Measurements from ENCODE around the gene GPC1.

GPC1 gene

DNA sequence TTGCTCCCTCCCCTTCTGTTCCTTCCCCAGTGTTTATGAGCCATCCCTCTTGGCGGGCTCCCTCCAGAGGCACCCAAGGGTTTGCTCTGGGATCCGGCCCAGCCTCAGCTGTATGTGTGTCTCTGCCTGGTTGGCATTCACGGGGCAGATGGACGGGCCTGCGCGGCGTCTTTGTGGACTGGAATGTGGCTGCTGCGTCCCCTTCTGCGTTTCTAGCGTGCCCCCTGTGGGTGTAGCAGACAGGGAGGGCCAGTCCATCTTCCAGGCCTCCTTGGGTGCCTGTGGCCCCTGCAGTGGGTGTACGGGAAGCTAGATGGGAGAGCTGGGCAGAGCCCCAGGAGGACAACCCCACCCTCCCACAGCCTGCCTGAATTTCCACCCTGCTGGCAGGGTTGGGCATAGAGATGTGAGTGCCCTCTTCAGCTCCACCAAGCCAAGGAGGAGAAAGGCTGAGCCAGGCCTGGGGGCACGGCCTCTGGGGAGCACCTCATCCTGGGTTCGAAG lies 15.7 kb downstream of the GPC1 start:
- Histone ChIP-seq H3K36me3 (replicated peaks; ENCODE audit: low read depth, low read length) (no peaks in the 10 kb centered on the region), H2AFZ (ENCODE audit: low read depth, low read length) (no peak overlapping the region), H3K27ac (ENCODE audit: low read length) (no peak overlapping the region), H3K9ac (ENCODE audit: low read length) (no peak overlapping the region), H3K4me1 (ENCODE audit: low read length) (no peaks in the 10 kb centered on the region), H4K20me1 (ENCODE audit: insufficient read depth, low read length) (no peaks in the 10 kb centered on the region), H3K9me3 (ENCODE audit: insufficient read depth, low read length) (no peaks in the 10 kb centered on the region), H3K27me3 (ENCODE audit: low read depth, low read length) (no peaks in the 10 kb centered on the region), H3K79me2 (ENCODE audit: low read length) (no peaks in the 10 kb centered on the region), H3K4me3 (ENCODE audit: low read length) (no peak overlapping the region), H3K4me2 (ENCODE audit: low read length) (no peak overlapping the region)
- TF ChIP-seq, protein P1, sequence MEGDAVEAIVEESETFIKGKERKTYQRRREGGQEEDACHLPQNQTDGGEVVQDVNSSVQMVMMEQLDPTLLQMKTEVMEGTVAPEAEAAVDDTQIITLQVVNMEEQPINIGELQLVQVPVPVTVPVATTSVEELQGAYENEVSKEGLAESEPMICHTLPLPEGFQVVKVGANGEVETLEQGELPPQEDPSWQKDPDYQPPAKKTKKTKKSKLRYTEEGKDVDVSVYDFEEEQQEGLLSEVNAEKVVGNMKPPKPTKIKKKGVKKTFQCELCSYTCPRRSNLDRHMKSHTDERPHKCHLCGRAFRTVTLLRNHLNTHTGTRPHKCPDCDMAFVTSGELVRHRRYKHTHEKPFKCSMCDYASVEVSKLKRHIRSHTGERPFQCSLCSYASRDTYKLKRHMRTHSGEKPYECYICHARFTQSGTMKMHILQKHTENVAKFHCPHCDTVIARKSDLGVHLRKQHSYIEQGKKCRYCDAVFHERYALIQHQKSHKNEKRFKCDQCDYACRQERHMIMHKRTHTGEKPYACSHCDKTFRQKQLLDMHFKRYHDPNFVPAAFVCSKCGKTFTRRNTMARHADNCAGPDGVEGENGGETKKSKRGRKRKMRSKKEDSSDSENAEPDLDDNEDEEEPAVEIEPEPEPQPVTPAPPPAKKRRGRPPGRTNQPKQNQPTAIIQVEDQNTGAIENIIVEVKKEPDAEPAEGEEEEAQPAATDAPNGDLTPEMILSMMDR (IDR thresholded peaks at IDR 0.05; ENCODE audit: low read depth, low read length) = no peak
- no peak for TF ChIP-seq EZH2phosphoT487 (IDR thresholded peaks at IDR 0.05; ENCODE audit: low read depth)

DNA sequence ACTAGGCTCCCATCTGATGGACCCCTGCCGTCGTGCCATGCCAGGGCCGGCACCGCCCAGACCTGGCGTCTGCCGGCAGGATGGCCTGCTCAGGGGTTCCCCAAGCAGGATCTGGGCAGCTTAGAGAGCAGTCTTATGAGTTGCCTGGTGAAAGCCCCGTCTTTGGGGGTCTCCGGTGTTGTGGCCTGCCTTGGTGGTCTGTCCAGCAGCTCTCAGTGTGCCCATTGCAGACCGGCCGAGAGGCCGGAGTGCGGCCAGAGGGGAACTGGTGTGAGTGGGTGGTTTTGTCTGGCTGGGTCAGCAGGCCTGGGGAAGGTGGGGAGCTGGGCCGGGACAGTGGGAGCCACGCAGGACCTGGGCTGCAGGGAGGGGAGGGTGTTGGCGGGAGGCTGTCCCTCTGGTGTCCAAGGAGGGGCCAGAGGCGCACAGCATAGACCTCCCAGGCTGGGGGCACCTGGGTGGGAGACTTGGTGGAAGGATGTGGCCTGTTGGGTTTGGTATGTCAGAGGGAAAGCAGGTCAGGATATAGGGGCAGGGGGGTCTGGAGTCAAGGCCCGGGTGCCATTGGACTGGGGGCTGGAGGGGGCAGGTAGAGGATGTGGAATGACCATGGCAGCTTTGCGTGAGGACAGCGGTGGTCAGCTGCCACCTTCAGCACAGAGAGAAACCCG lies 16.5 kb downstream of the GPC1 start:
- no peaks in the 10 kb centered on the region for H3K9me3 ChIP-seq (ENCODE audit: insufficient read depth, low read length)
- no peak overlapping the region for H3K4me2 ChIP-seq (ENCODE audit: low read length)
- no peak overlapping the region for H3K4me3 ChIP-seq (ENCODE audit: low read length)
- H3K79me2 ChIP-seq (ENCODE audit: low read length) = no peaks in the 10 kb centered on the region
- no peaks in the 10 kb centered on the region for H4K20me1 ChIP-seq (ENCODE audit: insufficient read depth, low read length)
- no peak overlapping the region for H3K9ac ChIP-seq (ENCODE audit: low read length)
- no peak overlapping the region for H3K27ac ChIP-seq (ENCODE audit: low read length)
- no peak overlapping the region for H2AFZ ChIP-seq (ENCODE audit: low read depth, low read length)
- TF ChIP-seq, protein P1 (IDR thresholded peaks at IDR 0.05; ENCODE audit: low read depth, low read length) = no peak
- no peaks in the 10 kb centered on the region for H3K27me3 ChIP-seq (ENCODE audit: low read depth, low read length)
- no peaks in the 10 kb centered on the region for H3K36me3 ChIP-seq (replicated peaks; ENCODE audit: low read depth, low read length)
- no peaks in the 10 kb centered on the region for H3K4me1 ChIP-seq (ENCODE audit: low read length)

DNA sequence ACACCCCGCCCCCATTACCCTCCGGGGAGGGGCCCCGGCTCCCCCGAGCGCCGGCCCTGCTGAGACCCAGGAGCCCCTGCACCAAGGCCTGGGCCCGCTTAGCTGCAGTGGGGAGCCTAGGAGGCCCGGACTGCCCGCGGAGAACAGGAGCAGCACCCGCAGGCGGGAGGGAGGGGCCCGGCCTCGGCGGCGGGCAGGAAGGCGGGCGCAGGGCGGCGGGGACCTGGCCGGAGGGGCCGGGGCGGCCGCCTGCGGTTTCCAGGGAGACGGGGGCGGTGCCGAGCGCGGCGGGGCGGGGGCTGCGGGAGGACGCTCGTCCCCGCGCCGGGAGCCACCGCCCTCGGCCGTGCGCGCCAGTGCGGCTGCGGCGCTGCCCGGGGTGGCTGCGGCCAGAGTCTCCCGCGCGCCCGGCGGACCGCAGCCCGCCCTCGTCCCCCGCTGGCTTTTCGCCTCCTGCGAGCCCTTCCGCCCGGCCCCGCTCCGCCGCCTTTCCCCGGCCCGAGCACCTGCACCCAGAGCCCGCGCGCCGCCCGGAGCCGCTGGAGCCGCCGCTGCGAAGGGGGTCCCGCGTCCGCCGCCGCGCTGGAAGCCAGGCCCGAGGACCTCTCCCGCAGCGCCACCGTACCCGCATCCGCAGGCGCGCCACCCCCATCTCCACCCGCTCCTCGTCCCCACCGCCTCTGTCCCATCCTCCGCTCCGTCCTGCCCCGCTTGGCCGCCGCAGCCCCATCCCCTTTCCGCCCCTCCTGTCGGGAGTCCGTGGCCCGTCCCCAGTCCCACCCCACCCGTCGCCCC lies 17.2 kb downstream of the GPC1 start:
- Histone ChIP-seq H3K4me1 (ENCODE audit: low read length) (no peaks in the 10 kb centered on the region), H3K4me3 (ENCODE audit: low read length) (no peak overlapping the region), H4K20me1 (ENCODE audit: insufficient read depth, low read length) (no peaks in the 10 kb centered on the region), H3K4me2 (ENCODE audit: low read length) (no peak overlapping the region), H2AFZ (ENCODE audit: low read depth, low read length) (no peak overlapping the region), H3K27ac (ENCODE audit: low read length) (no peak overlapping the region), H3K36me3 (replicated peaks; ENCODE audit: low read depth, low read length) (no peaks in the 10 kb centered on the region), H3K9me3 (ENCODE audit: insufficient read depth, low read length) (no peaks in the 10 kb centered on the region), H3K27me3 (ENCODE audit: low read depth, low read length) (no peaks in the 10 kb centered on the region), H3K79me2 (ENCODE audit: low read length) (no peaks in the 10 kb centered on the region), H3K9ac (ENCODE audit: low read length) (no peak overlapping the region)
- no peak for TF ChIP-seq EZH2phosphoT487 (IDR thresholded peaks at IDR 0.05; ENCODE audit: low read depth)
- TF ChIP-seq, protein P1 (IDR thresholded peaks at IDR 0.05; ENCODE audit: low read depth, low read length) = no peak

DNA sequence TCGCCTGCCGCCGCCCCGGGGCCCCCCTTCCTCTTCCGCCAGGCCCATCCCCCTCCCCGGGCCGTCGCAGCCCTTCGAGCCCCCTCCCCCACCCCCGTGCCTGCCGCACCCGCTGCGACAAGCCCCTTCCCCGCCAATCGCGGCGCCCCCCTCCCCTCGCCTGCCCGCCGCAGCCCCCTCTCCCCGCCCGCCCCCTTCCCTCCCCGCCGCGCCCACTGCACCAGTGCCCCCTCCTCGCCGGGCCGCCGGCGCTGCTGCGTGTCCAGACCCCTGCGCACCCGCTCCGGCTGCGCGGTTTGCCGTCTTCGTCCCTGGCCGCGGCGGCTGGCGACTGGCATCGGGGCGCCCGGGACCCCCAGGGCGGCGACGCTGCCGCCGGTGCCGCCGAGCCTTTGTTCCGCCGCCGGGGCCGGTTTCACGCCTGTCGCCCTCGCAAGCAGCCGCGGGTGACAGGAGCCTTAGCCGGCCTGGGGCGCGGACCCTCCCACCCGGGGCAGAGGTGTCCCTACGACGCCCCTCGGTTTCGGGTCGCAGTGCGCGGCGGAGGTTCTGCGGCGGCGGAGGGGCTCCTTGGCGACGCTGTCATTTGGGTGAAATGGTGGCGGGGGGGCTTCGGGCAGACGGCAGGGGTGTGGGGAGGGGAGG lies 18.1 kb downstream of the GPC1 start:
- no peak for TF ChIP-seq EZH2phosphoT487 (IDR thresholded peaks at IDR 0.05; ENCODE audit: low read depth)
- TF ChIP-seq, protein P1 (IDR thresholded peaks at IDR 0.05; ENCODE audit: low read depth, low read length) = no peak
- no peaks in the 10 kb centered on the region for H3K4me1 ChIP-seq (ENCODE audit: low read length)
- H3K27me3 ChIP-seq (ENCODE audit: low read depth, low read length) = no peaks in the 10 kb centered on the region
- H3K4me2 ChIP-seq (ENCODE audit: low read length) = no peak overlapping the region
- no peaks in the 10 kb centered on the region for H3K9me3 ChIP-seq (ENCODE audit: insufficient read depth, low read length)
- no peaks in the 10 kb centered on the region for H4K20me1 ChIP-seq (ENCODE audit: insufficient read depth, low read length)
- no peak overlapping the region for H2AFZ ChIP-seq (ENCODE audit: low read depth, low read length)
- H3K4me3 ChIP-seq (ENCODE audit: low read length) = no peak overlapping the region
- no peaks in the 10 kb centered on the region for H3K79me2 ChIP-seq (ENCODE audit: low read length)
- no peak overlapping the region for H3K9ac ChIP-seq (ENCODE audit: low read length)
- H3K36me3 ChIP-seq (replicated peaks; ENCODE audit: low read depth, low read length) = no peaks in the 10 kb centered on the region
- no peak overlapping the region for H3K27ac ChIP-seq (ENCODE audit: low read length)

Data from OCI-LY3 (cell line).